Smooth muscle cell (in vitro differentiated cells): ENCODE measurements around the gene SNX9. TPM values are rescaled to one million over a fixed set of nuclear protein-coding genes. Genes with fewer than 3 reads are reported as not detected.

Experiments
- DNase-seq: peaks from one replicate; lab custom pipeline; 2025; ENCODE audit not compliant: unreplicated experiment; lab: John Stamatoyannopoulos, UW
- H2AFZ ChIP-seq: fragments of 200-600 bp; sonication (generic); 2 replicates; pipeline ENCODE4 v1.6.0; 2016; ENCODE audit warnings: antibody characterized with exemption, low read depth, mild to moderate bottlenecking
- H3F3A ChIP-seq: fragments of 200-600 bp; sonication (generic); 2 replicates; pipeline ENCODE4 v1.6.0; 2017; ENCODE audit warnings: antibody characterized with exemption, low read depth
- H3K27ac ChIP-seq: fragments of 200-600 bp; sonication (generic); 2 replicates; pipeline ENCODE4 v1.5.1; 2016; ENCODE audit warnings: low read depth, mild to moderate bottlenecking
- H3K27me3 ChIP-seq: fragments of 200-600 bp; sonication (generic); 2 replicates; pipeline ENCODE4 v1.6.1; 2016; ENCODE audit warnings: low read depth, mild to moderate bottlenecking
- H3K36me3 ChIP-seq: fragments of 200-600 bp; sonication (generic); 2 replicates; pipeline ENCODE4 v1.5.1; 2016; ENCODE audit warnings: low read depth
- H3K4me1 ChIP-seq: fragments of 200-600 bp; sonication (generic); 2 replicates; pipeline ENCODE4 v1.5.1; 2016; ENCODE audit warnings: low read depth
- H3K4me2 ChIP-seq: fragments of 200-600 bp; sonication (generic); 2 replicates; pipeline ENCODE4 v1.6.0; 2016; ENCODE audit warnings: mild to moderate bottlenecking
- H3K4me3 ChIP-seq: fragments of 200-600 bp; sonication (generic); 2 replicates; pipeline ENCODE4 v1.5.1; 2016; ENCODE audit warnings: mild to moderate bottlenecking
- H3K79me2 ChIP-seq: fragments of 200-600 bp; sonication (generic); 2 replicates; pipeline ENCODE4 v1.6.0; 2016; ENCODE audit warnings: low read depth, mild to moderate bottlenecking
- H3K9ac ChIP-seq: fragments of 200-600 bp; sonication (generic); 2 replicates; pipeline ENCODE4 v1.6.0; 2016; ENCODE audit warnings: low read depth
- H3K9me3 ChIP-seq: fragments of 200-600 bp; sonication (generic); replicated peaks from 2 replicates; pipeline ENCODE4 v1.5.1; 2016; ENCODE audit warnings: low read depth
- H4K20me1 ChIP-seq: fragments of 200-600 bp; sonication (generic); 2 replicates; pipeline ENCODE4 v1.6.0; 2016; ENCODE audit warnings: low read depth
- CTCF ChIP-seq: fragments of 200-600 bp; sonication (generic); IDR thresholded peaks from 2 replicates; pipeline ENCODE4 v1.5.1; 2017; ENCODE audit warnings: borderline replicate concordance, mild to moderate bottlenecking, antibody characterized with exemption; ENCODE audit not compliant: insufficient read depth, poor library complexity, severe bottlenecking
- WGBS: methylation state at CpG from one replicate; pipeline ENCODE4 v1.1.7; 2016; ENCODE audit warnings: low lambda C conversion rate; 5-methylcytosine and 5-hydroxymethylcytosine counted together
- polyA plus RNA-seq: library from polyadenylated mRNA; unstranded; fragments of >200 nt; fragmentation: Nextera tagmentation; extraction: Ambion mirVana; gene quantifications from 2 replicates; pipeline ENCODE4 v1.2.1, GENCODE V29; 2016
- total RNA-seq: library from RNA; depleted of rRNA; stranded (reverse); fragments of >200 nt; gene quantifications from 2 replicates; pipeline ENCODE4 v1.2.3, GENCODE V29; 2014

The SNX9 gene
- total and polyA plus RNA-seq, 2 experiments from 2014 or later = 28.9 to 29.0 TPM

- Histone ChIP-seq H3K9me3 (no peaks in the 10 kb centered on the region), H3K27ac (peak overlapping the region; percentile 24), H3K27me3 (no peaks in the 10 kb centered on the region), H3F3A (peaks cover 4% of the 10 kb centered on the region), H3K9ac (no peak overlapping the region), H3K4me1 (peaks cover 4% of the 10 kb centered on the region), H3K36me3 (peaks cover 17% of the 10 kb centered on the region), H2AFZ (no peak overlapping the region), H3K4me3 (no peak overlapping the region), H3K4me2 (no peak overlapping the region), H3K79me2 (no peaks in the 10 kb centered on the region), H4K20me1 (peaks cover 6% of the 10 kb centered on the region)
- no peak for DNase-seq
- 73% methylated on average over 9 of the region's 9 CpGs for WGBS
- TF ChIP-seq CTCF = no peak
These were observed 88.2 kb downstream of the SNX9 start for GRCh38 chr6:157911278-157911677.

DNA sequence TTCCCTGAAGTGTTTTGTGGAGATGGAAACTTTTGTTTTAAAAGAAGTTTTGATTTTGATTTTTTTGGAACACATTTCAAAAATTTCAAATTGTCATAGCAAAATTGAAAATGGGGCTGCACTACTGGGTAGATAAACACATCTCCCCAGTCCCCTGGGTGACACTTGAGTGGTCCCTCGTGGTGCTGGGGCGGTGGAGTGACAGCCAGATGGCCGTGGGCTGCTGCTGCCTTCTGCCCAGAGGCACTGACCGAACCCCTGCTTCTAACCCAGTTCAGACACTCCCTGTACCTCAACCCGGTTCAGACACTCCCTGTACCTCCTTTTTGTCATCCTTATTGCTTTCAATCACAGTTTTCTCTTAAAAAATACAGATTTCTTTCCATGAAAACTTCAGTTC lies 88.7 kb downstream of the SNX9 start:
- Histone ChIP-seq H3K4me1 (peaks cover 4% of the 10 kb centered on the region), H3K79me2 (no peaks in the 10 kb centered on the region), H3K9me3 (no peaks in the 10 kb centered on the region), H3K27me3 (no peaks in the 10 kb centered on the region), H3K36me3 (peaks cover 18% of the 10 kb centered on the region), H3K4me3 (no peak overlapping the region), H2AFZ (no peak overlapping the region), H3K27ac (peak overlapping the region; percentile 31), H3K4me2 (peak overlapping the region; percentile 31), H3F3A (peaks cover 4% of the 10 kb centered on the region), H3K9ac (no peak overlapping the region), H4K20me1 (peaks cover 6% of the 10 kb centered on the region)
- TF ChIP-seq CTCF = no peak
- no peak for DNase-seq
- 59% methylated on average over 5 of the region's 5 CpGs for WGBS

DNA sequence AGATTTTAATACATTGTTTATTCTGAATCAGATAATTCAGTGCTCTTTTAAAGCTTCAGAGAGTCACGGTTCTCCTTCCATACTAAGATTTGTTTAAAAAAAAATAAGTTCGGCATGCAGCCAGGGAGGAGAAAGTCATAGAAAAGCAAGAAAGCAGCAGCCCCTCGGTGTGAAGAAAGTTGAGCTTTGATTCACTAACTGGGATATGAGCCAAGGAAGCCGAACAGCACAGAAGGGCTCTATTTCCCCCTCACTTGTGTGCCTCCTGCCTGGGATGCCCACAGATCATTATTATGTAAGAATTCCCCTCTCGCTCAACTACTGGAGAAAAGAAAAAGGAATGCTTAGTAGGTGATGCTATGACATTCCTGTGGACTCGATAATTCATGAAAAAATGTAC lies 89.3 kb downstream of the SNX9 start:
- H3K27ac ChIP-seq = peak overlapping the region; percentile 31
- DNase-seq = no peak
- no peak for TF ChIP-seq CTCF
- H3F3A ChIP-seq = peaks cover 4% of the 10 kb centered on the region
- H3K27me3 ChIP-seq = no peaks in the 10 kb centered on the region
- H3K9ac ChIP-seq = no peak overlapping the region
- no peaks in the 10 kb centered on the region for H3K9me3 ChIP-seq
- peak overlapping the region; percentile 31 for H3K4me2 ChIP-seq
- 68% methylated on average over 6 of the region's 6 CpGs for WGBS
- H4K20me1 ChIP-seq = peaks cover 6% of the 10 kb centered on the region
- H3K79me2 ChIP-seq = no peaks in the 10 kb centered on the region
- no peak overlapping the region for H2AFZ ChIP-seq
- H3K4me1 ChIP-seq = peaks cover 4% of the 10 kb centered on the region
- no peak overlapping the region for H3K4me3 ChIP-seq
- peaks cover 23% of the 10 kb centered on the region for H3K36me3 ChIP-seq

GRCh38 chr6:157921685-157922367 lies 98.8 kb downstream of the SNX9 start:
- WGBS = 71% methylated on average over 4 of the region's 4 CpGs

More at GRCh38 chr6:157921685-157922367, 98.8 kb downstream of the SNX9 start:
- DNase-seq = no peak
- Histone ChIP-seq H3K36me3 (peaks cover 28% of the 10 kb centered on the region), H3K9ac (no peak overlapping the region), H3K9me3 (no peaks in the 10 kb centered on the region), H3K4me1 (no peaks in the 10 kb centered on the region), H4K20me1 (peaks cover 5% of the 10 kb centered on the region), H3K4me2 (no peak overlapping the region), H3K79me2 (peaks cover 12% of the 10 kb centered on the region), H3K4me3 (no peak overlapping the region), H3K27ac (no peak overlapping the region), H3F3A (no peaks in the 10 kb centered on the region), H2AFZ (no peak overlapping the region), H3K27me3 (no peaks in the 10 kb centered on the region)
- no peak for TF ChIP-seq CTCF
